GM12872 (cell line): ENCODE results near the gene KCNC4.

ENCODE experiments used
- CTCF ChIP-seq: IDR thresholded peaks from 3 replicates; pipeline ENCODE4 v1.5.1; 2011; ENCODE audit warnings: low read depth, mild to moderate bottlenecking, low read length, moderate library complexity; ENCODE audit not compliant: insufficient read depth

Gene KCNC4

GRCh38 chr1:110200666-110201065 lies 9.4 kb upstream of the KCNC4 start:
- TF ChIP-seq CTCF: no peak

- TF ChIP-seq CTCF: no peak
Observed at GRCh38 chr1:110201157-110201825, 8.8 kb upstream of the KCNC4 start.

- TF ChIP-seq CTCF: peak; percentile 84
Observed at GRCh38 chr1:110203021-110203661, 7.0 kb upstream of the KCNC4 start.

- no peak for TF ChIP-seq CTCF
Observed at GRCh38 chr1:110205156-110205555, 5.0 kb upstream of the KCNC4 start.

- TF ChIP-seq CTCF: no peak
Observed at GRCh38 chr1:110205591-110206155, 4.4 kb upstream of the KCNC4 start.

- no peak for TF ChIP-seq CTCF
Observed at GRCh38 chr1:110206261-110206920, 3.7 kb upstream of the KCNC4 start.

- TF ChIP-seq CTCF: peak; percentile 94
Observed at GRCh38 chr1:110207831-110208230, 2.3 kb upstream of the KCNC4 start.
